Hepatocyte (in vitro differentiated cells): ENCODE data around the gene CCDC136. TPM values are rescaled to one million over a fixed set of nuclear protein-coding genes. Genes with fewer than 3 reads are reported as not detected.

Source experiments
- DNase-seq: peaks from one replicate; pipeline ENCODE4 v3.0.0-alpha.2; 2016; ENCODE audit warnings: low spot score
- H2AFZ ChIP-seq: fragments of 200-600 bp; sonication (generic); 2 replicates; pipeline ENCODE4 v1.6.0; 2016; ENCODE audit warnings: antibody characterized with exemption, mild to moderate bottlenecking
- H3K27ac ChIP-seq: fragments of 200-600 bp; sonication (generic); 2 replicates; pipeline ENCODE4 v1.5.1; 2016; ENCODE audit warnings: mild to moderate bottlenecking
- H3K27me3 ChIP-seq: fragments of 200-600 bp; sonication (generic); 2 replicates; pipeline ENCODE4 v1.6.1; 2016
- H3K36me3 ChIP-seq: fragments of 200-600 bp; sonication (generic); replicated peaks from 2 replicates; pipeline ENCODE4 v1.5.1; 2016; ENCODE audit warnings: low read depth; ENCODE audit not compliant: insufficient read depth
- H3K4me1 ChIP-seq: fragments of 200-600 bp; sonication (generic); 2 replicates; pipeline ENCODE4 v1.5.1; 2016; ENCODE audit warnings: mild to moderate bottlenecking, moderate library complexity; ENCODE audit not compliant: insufficient read depth
- H3K4me2 ChIP-seq: fragments of 200-600 bp; sonication (generic); 2 replicates; pipeline ENCODE4 v1.6.0; 2016
- H3K4me3 ChIP-seq: fragments of 200-600 bp; sonication (generic); 2 replicates; pipeline ENCODE4 v1.5.1; 2016; ENCODE audit warnings: mild to moderate bottlenecking
- H3K79me2 ChIP-seq: fragments of 200-600 bp; sonication (generic); 2 replicates; pipeline ENCODE4 v1.6.0; 2017; ENCODE audit warnings: mild to moderate bottlenecking
- H3K9me2 ChIP-seq: fragments of 200-600 bp; sonication (generic); replicated peaks from 2 replicates; pipeline ENCODE4 v1.6.0; 2017; ENCODE audit warnings: mild to moderate bottlenecking; ENCODE audit not compliant: insufficient read depth
- H3K9me3 ChIP-seq: fragments of 200-600 bp; sonication (generic); 2 replicates; pipeline ENCODE4 v1.5.1; 2016; ENCODE audit warnings: low read depth, mild to moderate bottlenecking
- H4K20me1 ChIP-seq: fragments of 200-600 bp; sonication (generic); 2 replicates; pipeline ENCODE4 v1.6.0; 2016; ENCODE audit warnings: mild to moderate bottlenecking; ENCODE audit not compliant: insufficient read depth, poor library complexity, severe bottlenecking
- EZH2 ChIP-seq: fragments of 200-600 bp; sonication (generic); IDR thresholded peaks from 2 replicates; pipeline ENCODE4 v1.6.1; 2016; ENCODE audit warnings: antibody characterized with exemption, mild to moderate bottlenecking, borderline replicate concordance
- EZH2phosphoT487 ChIP-seq: fragments of 200-600 bp; sonication (generic); IDR thresholded peaks from one replicate; pipeline ENCODE4 v1.6.1; 2018; ENCODE audit warnings: antibody characterized with exemption, mild to moderate bottlenecking, low read depth, moderate library complexity; ENCODE audit not compliant: unreplicated experiment, severe bottlenecking
- WGBS: methylation state at CpG from one replicate; pipeline ENCODE4 v1.1.6; 2016; ENCODE audit warnings: low lambda C conversion rate; ENCODE audit errors: missing lambda C conversion rate; 5-methylcytosine and 5-hydroxymethylcytosine counted together
- polyA plus RNA-seq: library from polyadenylated mRNA; unstranded; fragments of >200 nt; fragmentation: Nextera tagmentation; extraction: Ambion mirVana; gene quantifications from 2 replicates; pipeline ENCODE4 v1.2.1, GENCODE V29; 2016
- total RNA-seq: library from RNA; depleted of rRNA; stranded (reverse); fragments of >200 nt; gene quantifications from 2 replicates; pipeline ENCODE4 v1.2.3, GENCODE V29; 2014
- TF ChIP-seq, protein P1 (sequence below): fragments of 200-600 bp; sonication (generic); IDR thresholded peaks from 2 replicates; pipeline ENCODE4 v1.5.1; 2016; ENCODE audit warnings: antibody characterized with exemption, mild to moderate bottlenecking; ENCODE audit not compliant: poor library complexity

CCDC136 gene
- total and polyA plus RNA-seq, 2 experiments from 2014 or later: 3.8 to 5.6 TPM

DNA sequence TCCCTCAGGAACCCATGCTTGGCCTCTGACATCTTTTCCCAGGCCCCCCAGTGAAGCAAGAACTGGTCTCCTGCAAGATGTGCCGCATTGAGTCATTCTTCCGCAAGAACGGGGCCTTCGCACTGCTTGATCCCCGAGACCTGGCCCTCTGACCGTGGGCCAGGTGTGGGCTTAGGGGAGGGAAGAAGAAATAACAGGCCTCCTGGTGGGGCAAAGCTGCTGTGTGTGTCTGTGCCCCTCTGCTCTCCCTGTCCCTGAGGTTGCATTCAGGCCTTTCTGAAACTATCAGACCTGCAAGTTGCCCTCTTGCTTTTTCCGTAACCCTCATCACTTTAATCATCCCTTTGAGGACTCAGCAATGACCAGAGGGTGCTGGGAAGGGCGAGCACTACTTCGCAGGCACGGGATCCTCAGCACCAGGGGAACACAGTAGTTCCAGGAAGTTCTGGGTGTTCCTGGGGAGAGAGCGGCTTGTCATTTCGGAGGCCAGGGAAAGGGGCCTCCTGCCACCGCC lies 76.9 kb downstream of the CCDC136 start:
- peaks cover 51% of the 10 kb centered on the region for H4K20me1 ChIP-seq
- WGBS: 41% methylated on average over 12 of the region's 13 CpGs
- H3K4me2 ChIP-seq: peak overlapping the region; percentile 100
- peaks cover 7% of the 10 kb centered on the region for H3K27me3 ChIP-seq
- peaks cover 27% of the 10 kb centered on the region for H3K79me2 ChIP-seq
- H3K9me2 ChIP-seq: no peaks in the 10 kb centered on the region
- TF ChIP-seq, protein P1, sequence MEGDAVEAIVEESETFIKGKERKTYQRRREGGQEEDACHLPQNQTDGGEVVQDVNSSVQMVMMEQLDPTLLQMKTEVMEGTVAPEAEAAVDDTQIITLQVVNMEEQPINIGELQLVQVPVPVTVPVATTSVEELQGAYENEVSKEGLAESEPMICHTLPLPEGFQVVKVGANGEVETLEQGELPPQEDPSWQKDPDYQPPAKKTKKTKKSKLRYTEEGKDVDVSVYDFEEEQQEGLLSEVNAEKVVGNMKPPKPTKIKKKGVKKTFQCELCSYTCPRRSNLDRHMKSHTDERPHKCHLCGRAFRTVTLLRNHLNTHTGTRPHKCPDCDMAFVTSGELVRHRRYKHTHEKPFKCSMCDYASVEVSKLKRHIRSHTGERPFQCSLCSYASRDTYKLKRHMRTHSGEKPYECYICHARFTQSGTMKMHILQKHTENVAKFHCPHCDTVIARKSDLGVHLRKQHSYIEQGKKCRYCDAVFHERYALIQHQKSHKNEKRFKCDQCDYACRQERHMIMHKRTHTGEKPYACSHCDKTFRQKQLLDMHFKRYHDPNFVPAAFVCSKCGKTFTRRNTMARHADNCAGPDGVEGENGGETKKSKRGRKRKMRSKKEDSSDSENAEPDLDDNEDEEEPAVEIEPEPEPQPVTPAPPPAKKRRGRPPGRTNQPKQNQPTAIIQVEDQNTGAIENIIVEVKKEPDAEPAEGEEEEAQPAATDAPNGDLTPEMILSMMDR: no peak
- peak; percentile 13 for TF ChIP-seq EZH2
- H3K4me3 ChIP-seq: peak overlapping the region; percentile 67
- no peak for DNase-seq
- H3K9me3 ChIP-seq: no peaks in the 10 kb centered on the region
- H3K36me3 ChIP-seq: no peaks in the 10 kb centered on the region
- H3K27ac ChIP-seq: no peak overlapping the region
- H2AFZ ChIP-seq: no peak overlapping the region
- peaks cover 21% of the 10 kb centered on the region for H3K4me1 ChIP-seq

DNA sequence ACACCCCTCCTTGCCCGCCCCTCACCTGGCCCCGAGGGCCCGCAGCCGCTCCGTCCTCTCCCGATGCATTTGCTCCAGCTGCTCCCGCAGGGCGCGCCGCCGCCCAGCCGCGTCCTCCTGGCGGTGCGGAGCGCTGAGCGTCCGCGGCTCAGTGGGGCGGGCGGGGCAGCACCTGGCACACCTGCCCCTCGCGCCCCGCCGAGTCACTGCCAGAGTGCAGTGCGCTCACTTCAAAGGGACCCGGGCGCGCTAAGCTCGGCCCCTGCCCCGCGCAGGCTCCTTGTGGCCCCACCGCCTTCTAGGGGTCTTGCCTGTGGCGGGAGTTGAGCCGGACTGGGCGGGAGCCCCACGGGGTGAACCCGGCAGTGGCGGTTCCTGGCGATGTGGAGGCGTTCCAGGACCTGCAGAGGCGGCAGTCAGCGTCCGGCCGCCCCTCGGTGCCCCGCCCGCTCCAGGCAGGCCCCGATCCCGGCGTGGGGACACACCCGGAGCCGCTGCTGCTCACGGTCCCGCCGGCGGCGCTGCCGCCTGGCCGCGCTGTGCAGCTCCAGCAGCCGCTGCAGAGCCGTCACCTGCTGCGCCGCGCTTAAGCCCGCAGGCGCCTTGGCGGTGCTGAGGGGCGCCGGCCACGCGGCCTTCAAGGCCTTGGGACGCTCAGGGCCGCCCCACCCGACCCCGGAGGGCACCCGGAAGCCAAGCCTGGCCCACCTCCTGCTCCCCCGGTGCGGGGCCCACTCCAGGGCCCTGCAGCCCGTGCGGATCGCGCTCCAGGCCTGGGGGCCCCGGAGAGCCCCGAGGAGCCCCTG lies 77.6 kb downstream of the CCDC136 start:
- peak overlapping the region; percentile 100 for H3K4me2 ChIP-seq
- H3K4me3 ChIP-seq: peak overlapping the region; percentile 67
- H2AFZ ChIP-seq: peak overlapping the region; percentile 3
- H3K27me3 ChIP-seq: peaks cover 7% of the 10 kb centered on the region
- H3K9me2 ChIP-seq: no peaks in the 10 kb centered on the region
- no peak overlapping the region for H3K27ac ChIP-seq
- TF ChIP-seq EZH2phosphoT487: no peak
- TF ChIP-seq EZH2: peak; percentile 28
- no peaks in the 10 kb centered on the region for H3K36me3 ChIP-seq
- H3K79me2 ChIP-seq: peaks cover 20% of the 10 kb centered on the region
- WGBS: 2% methylated on average over 66 of the region's 86 CpGs
- no peaks in the 10 kb centered on the region for H3K9me3 ChIP-seq
- H4K20me1 ChIP-seq: peaks cover 44% of the 10 kb centered on the region
- peak; percentile 77 for DNase-seq
- peaks cover 16% of the 10 kb centered on the region for H3K4me1 ChIP-seq

DNA sequence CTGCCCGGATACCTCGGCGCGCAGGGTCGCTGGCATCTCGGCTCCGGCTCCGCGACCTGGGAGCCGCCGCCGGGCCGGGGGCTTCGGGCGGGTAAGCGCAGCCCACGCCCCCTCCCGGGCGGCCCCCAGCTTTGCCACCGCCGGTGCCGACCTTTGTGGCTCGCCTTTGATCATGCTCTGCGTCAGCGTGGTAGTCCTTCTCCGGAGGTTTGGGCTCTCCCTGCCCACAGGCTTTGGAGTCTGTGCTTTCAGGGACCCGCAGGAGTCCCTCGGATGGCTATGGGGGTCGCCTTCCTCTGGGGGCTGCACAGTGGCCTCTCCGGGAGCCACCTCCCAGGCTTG lies 78.1 kb downstream of the CCDC136 start:
- peak overlapping the region; percentile 100 for H3K4me2 ChIP-seq
- no peaks in the 10 kb centered on the region for H3K9me2 ChIP-seq
- peaks cover 14% of the 10 kb centered on the region for H3K79me2 ChIP-seq
- H3K27ac ChIP-seq: no peak overlapping the region
- DNase-seq: no peak
- H3K4me3 ChIP-seq: peak overlapping the region; percentile 67
- peaks cover 7% of the 10 kb centered on the region for H3K27me3 ChIP-seq
- no peaks in the 10 kb centered on the region for H3K36me3 ChIP-seq
- no peaks in the 10 kb centered on the region for H3K9me3 ChIP-seq
- 3% methylated on average over 18 of the region's 30 CpGs for WGBS
- TF ChIP-seq EZH2phosphoT487 (no peak), EZH2 (no peak)
- TF ChIP-seq, protein P1: no peak
- H4K20me1 ChIP-seq: peaks cover 39% of the 10 kb centered on the region
- peak overlapping the region; percentile 3 for H2AFZ ChIP-seq
- H3K4me1 ChIP-seq: peaks cover 16% of the 10 kb centered on the region

DNA sequence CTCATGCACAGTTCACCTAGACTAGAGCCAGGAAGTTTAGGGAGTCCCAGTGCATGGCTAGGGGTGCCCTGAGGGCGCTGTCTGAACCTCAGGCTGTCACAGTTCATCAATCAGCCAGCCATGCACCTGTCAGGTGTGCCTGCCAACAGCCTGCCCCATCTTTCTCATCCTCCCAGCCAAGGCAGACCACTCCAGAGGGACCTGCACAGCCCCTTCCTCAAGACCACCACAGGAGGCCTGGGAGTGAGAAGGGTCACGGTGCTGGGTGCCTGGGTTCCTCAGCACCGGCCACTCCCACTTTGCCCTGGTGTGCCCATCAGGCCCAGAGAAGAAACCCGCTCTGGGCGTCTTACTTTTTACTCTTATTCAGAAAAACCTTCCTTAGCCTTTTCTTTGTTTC lies 79.3 kb downstream of the CCDC136 start:
- Histone ChIP-seq H2AFZ (no peak overlapping the region), H3K4me3 (no peak overlapping the region), H4K20me1 (peaks cover 27% of the 10 kb centered on the region), H3K4me2 (no peak overlapping the region), H3K4me1 (peaks cover 16% of the 10 kb centered on the region), H3K27me3 (peaks cover 7% of the 10 kb centered on the region), H3K9me2 (no peaks in the 10 kb centered on the region), H3K27ac (no peak overlapping the region), H3K79me2 (peaks cover 6% of the 10 kb centered on the region), H3K36me3 (no peaks in the 10 kb centered on the region), H3K9me3 (no peaks in the 10 kb centered on the region)
- no peak for DNase-seq
- TF ChIP-seq EZH2phosphoT487: no peak
- no peak for TF ChIP-seq EZH2
- TF ChIP-seq, protein P1: no peak
- 95% methylated on average over 5 of the region's 5 CpGs for WGBS
